Stimulated activated CD4-positive, alpha-beta T cell treated with anti-CD3 and anti-CD28 coated beads, Interleukin-4, amount 100 ng/mL, for 1 hour (primary cell): ENCODE data around the gene KMT5C.

Experiments used
- DNase-seq: peaks from one replicate; pipeline ENCODE4 v3.0.0-alpha.2; 2020

Gene KMT5C

GRCh38 chr19:55389386-55390317, 50.0 kb downstream of the KMT5C start:
- DNase-seq: no peak

DNA sequence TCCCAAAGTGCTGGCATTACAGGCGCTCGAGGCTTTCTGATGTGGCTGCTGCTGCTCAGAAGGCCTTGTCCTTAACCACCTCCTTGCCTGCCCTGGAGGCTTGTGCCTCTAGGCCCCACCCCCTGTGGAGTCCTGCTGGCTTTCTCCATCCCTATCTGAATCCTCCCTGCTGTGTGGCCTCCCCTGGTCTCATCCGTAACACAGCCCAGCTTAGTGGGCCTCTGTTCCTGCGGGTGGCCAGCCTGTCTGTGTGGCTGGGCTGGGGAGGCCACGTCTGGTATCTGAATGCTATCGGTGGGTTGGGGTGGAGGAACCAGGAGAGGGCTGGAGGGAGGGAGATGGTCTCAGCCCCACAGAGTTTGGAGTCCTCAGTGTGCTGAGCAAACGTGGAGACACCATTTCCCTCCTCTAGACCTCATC, 50.8 kb downstream of the KMT5C start:
- peak; percentile 19 for DNase-seq

DNA sequence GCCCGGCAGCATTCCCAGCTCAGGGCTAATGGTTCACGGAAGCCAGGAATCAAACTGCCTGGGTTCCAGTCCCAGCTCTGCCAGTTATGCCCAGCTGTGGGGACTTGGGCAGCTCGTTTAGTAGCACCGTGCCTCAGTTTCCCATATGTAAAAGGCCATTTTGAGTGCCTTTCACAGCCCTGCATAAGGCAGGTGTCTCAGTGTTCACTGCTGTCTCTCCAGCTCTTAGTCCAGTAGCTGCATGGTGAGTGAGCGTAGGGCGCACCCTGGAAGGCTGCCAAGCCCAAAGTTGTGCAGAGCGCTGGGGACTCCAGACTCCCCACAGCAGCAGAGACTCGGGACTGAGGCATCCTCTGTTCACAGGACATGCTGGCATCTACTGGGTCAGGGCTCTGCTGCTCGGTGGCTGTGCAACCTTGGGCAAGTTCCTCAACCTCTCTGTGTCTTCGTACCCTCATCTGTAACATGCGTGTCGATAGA, 51.6 kb downstream of the KMT5C start:
- no peak for DNase-seq

DNA sequence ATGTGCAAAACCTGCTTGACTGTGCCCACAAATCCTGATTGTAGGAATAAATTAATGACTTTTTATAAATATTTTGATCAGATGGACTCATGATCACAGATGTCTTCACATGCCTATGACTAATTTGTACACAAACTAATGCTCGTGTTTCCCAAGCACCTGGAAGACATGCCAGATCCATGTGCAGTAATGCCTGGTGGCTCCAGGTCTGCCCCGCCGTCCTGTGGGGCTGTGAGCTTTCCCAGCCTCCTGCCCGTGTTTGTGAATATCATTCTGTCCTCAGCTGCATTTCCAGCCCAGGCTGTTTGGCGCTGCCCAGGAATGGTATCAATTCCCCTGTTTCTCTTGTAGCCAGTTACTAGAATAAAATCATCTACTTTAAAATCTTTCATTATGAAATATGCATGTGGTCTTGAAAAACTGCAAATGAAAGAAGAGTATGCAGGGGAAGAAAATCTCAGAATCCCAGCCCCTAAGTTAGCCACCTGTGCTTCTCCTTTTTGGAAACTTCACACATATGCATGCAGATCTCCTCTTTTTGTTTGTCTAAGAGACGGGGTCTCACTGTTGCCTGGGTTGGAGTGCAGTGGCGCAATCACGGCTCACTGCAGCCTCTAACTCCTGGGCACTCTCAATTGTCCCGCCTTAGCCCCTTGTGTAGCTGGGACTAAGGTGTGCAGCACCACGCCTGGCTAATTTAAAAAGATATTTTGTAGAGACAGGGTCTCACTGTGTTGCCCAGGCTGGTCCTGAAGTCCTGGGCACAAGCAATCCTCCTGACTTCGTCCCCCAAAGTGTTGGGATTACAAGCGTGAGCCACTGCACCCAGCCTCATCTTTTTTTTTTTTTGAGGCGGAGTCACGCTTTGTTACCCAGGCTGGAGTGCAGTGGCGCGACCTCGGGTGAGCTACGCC, 52.3 kb downstream of the KMT5C start:
- no peak for DNase-seq

GRCh38 chr19:55392820-55393761, 53.4 kb downstream of the KMT5C start:
- DNase-seq: no peak
